A549 (cell line): ENCODE results near the gene SPPL2A. TPM values are rescaled to one million over a fixed set of nuclear protein-coding genes. Genes with fewer than 3 reads are reported as not detected.

Source experiments
- ATAC-seq, 2 experiments: fragments of 200-7000 bp in 1 of 2; fragments of >200 bp in 1 of 2; cut with Nextera tagmentation in 1 of 2; cut with Tn5 transposase in 1 of 2; 3 replicates each; pipeline versions ENCODE4 v1.8.0 to v1.9.1; 2018 to 2020; ENCODE audit warnings: mild to moderate bottlenecking in 1 of 2, moderate library complexity in 1 of 2
- CTCF ChIA-PET: fragments of 300-600 bp; sonication (Branson Sonifier 250); formaldehyde crosslinking; extraction: SDS; loops from one replicate; lab custom pipeline; 2021; ENCODE audit warnings: antibody characterized with exemption, inconsistent platforms; lab: Yijun Ruan, JAX
- POLR2A ChIA-PET: fragments of 350-600 bp; formaldehyde crosslinking; extraction: SDS; loops from one replicate; lab custom pipeline; 2021; ENCODE audit warnings: antibody characterized with exemption, inconsistent platforms; lab: Yijun Ruan, JAX
- DNase-seq, 2 experiments: peaks; one replicate each; pipeline versions ENCODE4 v3.0.0 to v3.0.0-alpha.2; 2011 to 2016; ENCODE audit warnings: low read depth in 1 of 2, low spot score in 1 of 2
- FAIRE-seq: peaks from 2 replicates; lab custom pipeline; 2011; peaks lifted over from hg19 to GRCh38; lab: Jason Lieb, UNC
- H3K27ac ChIP-seq, 2 experiments: fragments of >200 bp; sonication (Bioruptor Twin); formaldehyde crosslinking; 3 replicates each; pipeline ENCODE4 v1.5.1; 2016 to 2017
- H3K4me1 ChIP-seq: fragments of >200 bp; sonication (Bioruptor Twin); formaldehyde crosslinking; 3 replicates; pipeline ENCODE4 v1.6.1; 2016
- H3K4me2 ChIP-seq: fragments of >200 bp; sonication (Bioruptor Twin); formaldehyde crosslinking; 3 replicates; pipeline ENCODE4 v1.6.1; 2016
- H3K4me3 ChIP-seq: fragments of >200 bp; sonication (Bioruptor Twin); formaldehyde crosslinking; 3 replicates; pipeline ENCODE4 v1.5.1; 2016
- H3K9me3 ChIP-seq: fragments of >200 bp; sonication (Bioruptor Twin); formaldehyde crosslinking; 3 replicates; pipeline ENCODE4 v1.6.1; 2016
- BHLHE40 ChIP-seq: IDR thresholded peaks from 2 replicates; pipeline ENCODE4 v1.6.1; 2012; ENCODE audit warnings: low read depth, low read length, inconsistent platforms
- CEBPB ChIP-seq, 2 experiments: fragments of >200 bp in 1 of 2; sonication (Bioruptor Twin) in 1 of 2; formaldehyde crosslinking in 1 of 2; IDR thresholded peaks; 2 replicates each; pipeline ENCODE4 v1.6.1; 2012 to 2016
- EHMT2 ChIP-seq: fragments of 200-600 bp; sonication (generic); IDR thresholded peaks from 2 replicates; pipeline ENCODE4 v1.6.1; 2016; ENCODE audit warnings: antibody characterized with exemption, low read depth, mild to moderate bottlenecking, moderate library complexity
- EP300 ChIP-seq, 2 experiments: fragments of >200 bp; sonication (Bioruptor Twin); formaldehyde crosslinking; IDR thresholded peaks; 2 replicates in 1 of 2; 3 replicates in 1 of 2; pipeline ENCODE4 v1.6.1; 2016 to 2017
- FOSB ChIP-seq: fragments of 250-450 bp; sonication (Bioruptor Pico); IDR thresholded peaks from 2 replicates; pipeline ENCODE4 v1.5.0; 2020; ENCODE audit warnings: mild to moderate bottlenecking, moderate library complexity
- GATA3 ChIP-seq: IDR thresholded peaks from 2 replicates; pipeline ENCODE4 v1.6.1; 2012; ENCODE audit warnings: borderline replicate concordance
- HOXA7 ChIP-seq: fragments of 250-450 bp; sonication (Bioruptor Pico); IDR thresholded peaks from 2 replicates; pipeline ENCODE4 v1.5.0; 2020; ENCODE audit warnings: mild to moderate bottlenecking, moderate library complexity
- HOXB13 ChIP-seq: fragments of 250-450 bp; sonication (Bioruptor Pico); IDR thresholded peaks from 2 replicates; pipeline ENCODE4 v1.5.0; 2020; ENCODE audit warnings: low read depth, mild to moderate bottlenecking, moderate library complexity
- HOXB5 ChIP-seq: fragments of 250-450 bp; sonication (Bioruptor Pico); IDR thresholded peaks from 2 replicates; pipeline ENCODE4 v1.5.0; 2020; ENCODE audit warnings: mild to moderate bottlenecking, moderate library complexity
- JUN ChIP-seq, 2 experiments: fragments of >200 bp; sonication (Bioruptor Twin); formaldehyde crosslinking; IDR thresholded peaks; 2 replicates in 1 of 2; 3 replicates in 1 of 2; pipeline ENCODE4 v1.6.1; 2016 to 2017
- MAFK ChIP-seq: fragments of 450-650 bp; IDR thresholded peaks from 2 replicates; pipeline ENCODE4 v1.6.1; 2014; ENCODE audit not compliant: partially characterized antibody
- NFE2L2 ChIP-seq: fragments of 150-350 bp; conservative IDR thresholded peaks from 2 replicates; pipeline ENCODE4 v1.6.1; 2014; ENCODE audit warnings: low read length
- NR3C1 ChIP-seq: fragments of >200 bp; sonication (Bioruptor Twin); formaldehyde crosslinking; IDR thresholded peaks from 3 replicates; pipeline ENCODE4 v1.6.1; 2017
- POLR2A ChIP-seq: IDR thresholded peaks from 2 replicates; pipeline ENCODE4 v1.6.1; 2012; ENCODE audit warnings: mild to moderate bottlenecking, low read length
- RNF2 ChIP-seq: fragments of 200-600 bp; sonication (generic); IDR thresholded peaks from 2 replicates; pipeline ENCODE4 v1.6.1; 2016; ENCODE audit warnings: low read depth, mild to moderate bottlenecking, antibody characterized with exemption, moderate library complexity, borderline replicate concordance
- SMC3 ChIP-seq: fragments of >200 bp; sonication (Bioruptor Twin); formaldehyde crosslinking; IDR thresholded peaks from 3 replicates; pipeline ENCODE4 v1.6.1; 2018; ENCODE audit warnings: inconsistent platforms
- SREBF2 ChIP-seq: fragments of 450-650 bp; IDR thresholded peaks from 2 replicates; pipeline ENCODE4 v1.6.1; 2014; ENCODE audit warnings: mild to moderate bottlenecking, moderate library complexity
- ZC3H11A ChIP-seq: fragments of 450-650 bp; IDR thresholded peaks from 2 replicates; pipeline ENCODE4 v1.6.1; 2014; ENCODE audit warnings: antibody characterized with exemption, mild to moderate bottlenecking
- ZNF302 ChIP-seq: fragments of 250-450 bp; sonication (Bioruptor Pico); IDR thresholded peaks from 2 replicates; pipeline ENCODE4 v1.9.0; 2021; ENCODE audit warnings: inconsistent platforms, mild to moderate bottlenecking, moderate library complexity
- WGBS: methylation state at CpG from one replicate; pipeline ENCODE4 v1.1.6; 2017; ENCODE audit errors: missing lambda C conversion rate; 5-methylcytosine and 5-hydroxymethylcytosine counted together
- polyA plus RNA-seq, 4 experiments: library from polyadenylated mRNA; depleted of rRNA in 3 of 4; stranded (reverse); fragments of >200 nt; fragmentation: RNase III in 1 of 4; extraction: RNeasy Plus Mini Kit Qiagen cat#74134 plus additional on column Dnase treatment in 1 of 4; gene quantifications; 2 replicates in 3 of 4; 3 replicates in 1 of 4; pipeline ENCODE4 v1.2.3, GENCODE V29; 2011 to 2017
- TF ChIP-seq, protein P1 (sequence below): fragments of 150-350 bp; IDR thresholded peaks from 2 replicates; pipeline ENCODE4 v1.6.1; 2014; ENCODE audit warnings: low read depth, mild to moderate bottlenecking, low read length

The SPPL2A gene
- polyA plus RNA-seq, 2 of the 4 experiments (the other 2 are of a cell fraction): 87.7 to 138 TPM

DNA sequence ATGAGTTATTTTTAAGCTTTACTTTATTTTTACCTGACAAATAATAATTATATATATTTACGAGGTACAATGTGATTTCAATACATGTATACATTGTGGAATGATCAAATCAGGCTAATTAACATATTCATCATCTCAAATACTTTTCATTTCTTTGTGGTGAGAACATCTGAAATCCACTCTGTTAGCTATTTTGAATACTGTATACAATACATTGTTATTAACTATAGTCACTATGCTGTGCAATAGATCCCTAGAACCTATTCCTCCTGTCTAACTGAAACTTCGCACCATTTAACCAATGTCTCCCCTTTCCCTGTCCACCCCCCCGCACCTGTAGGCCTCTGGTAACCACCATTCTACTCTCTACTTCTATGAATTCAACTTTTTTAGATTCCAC is 7.9 kb upstream of the SPPL2A start:
- 85% methylated on average over 3 of the region's 3 CpGs for WGBS
- CTCF ChIA-PET: interaction anchor here (1.8 kb wide), 1 partner anchor 74 kb away, joined by 3 read pairs; no protein-coding TSS in a partner anchor
- DNase-seq (no peak), ATAC-seq (no peak), FAIRE-seq (no peak)
- Histone ChIP-seq H3K4me1 (0 out of 3 replicates have a peak, but pooled peaks cover 4% of the 10 kb centered on the region), H3K4me3 (no peak overlapping the region), H3K4me2 (no peak overlapping the region), H3K9me3 (no peaks in the 10 kb centered on the region), H3K27ac (no peak overlapping the region)
- POLR2A ChIA-PET: interaction anchor here (0.9 kb wide), 1 partner anchor 13 kb away, joined by 4 read pairs; no protein-coding TSS in a partner anchor
- TF ChIP-seq HOXA7 (CRISPR knock-in tag) (no peak), ZNF302 (no peak), CEBPB (IDR thresholded peaks at IDR 0.05) (no peak), SREBF2 (no peak)

DNA sequence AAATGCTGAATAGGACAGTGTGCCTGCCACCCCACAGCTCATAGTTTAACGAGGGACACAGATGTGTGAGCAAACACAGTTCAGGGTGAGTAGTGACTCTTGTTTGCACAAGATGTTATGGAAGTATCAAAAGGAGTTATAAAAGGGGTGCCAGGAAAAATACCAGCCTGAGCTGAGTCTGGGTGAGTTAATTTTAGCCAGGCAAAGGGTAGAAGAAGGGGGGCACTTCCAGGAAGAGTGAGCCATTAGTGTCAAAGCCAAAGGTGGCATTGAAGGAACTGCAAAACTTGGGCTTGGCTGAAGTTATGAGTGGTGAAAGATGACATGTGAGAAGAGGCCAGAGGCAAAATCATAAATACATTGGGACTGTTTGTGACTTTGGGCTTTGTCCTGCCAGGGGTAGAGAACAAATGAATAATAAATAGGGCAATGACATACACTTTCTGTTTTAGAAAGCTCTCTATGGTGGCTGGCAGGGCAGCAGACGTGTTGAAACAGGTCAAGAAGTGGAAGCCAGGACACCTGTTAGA is 1.9 kb upstream of the SPPL2A start:
- peak overlapping the region; percentile 32 for H3K4me2 ChIP-seq
- FAIRE-seq (no peak), ATAC-seq (no peak)
- no peak overlapping the region for H3K4me3 ChIP-seq
- H3K9me3 ChIP-seq: no peaks in the 10 kb centered on the region
- TF ChIP-seq BHLHE40 (no peak), NR3C1 (no peak), EP300 (IDR thresholded peaks at IDR 0.05) (no peak), HOXB5 (CRISPR knock-in tag) (no peak), HOXB13 (CRISPR knock-in tag) (no peak), RNF2 (no peak), NFE2L2 (no peak), SMC3 (no peak), POLR2A (no peak), FOSB (CRISPR knock-in tag) (no peak), ZNF302 (no peak), EHMT2 (no peak), GATA3 (no peak), ZC3H11A (no peak), HOXA7 (CRISPR knock-in tag) (no peak)
- TF ChIP-seq, protein P1, sequence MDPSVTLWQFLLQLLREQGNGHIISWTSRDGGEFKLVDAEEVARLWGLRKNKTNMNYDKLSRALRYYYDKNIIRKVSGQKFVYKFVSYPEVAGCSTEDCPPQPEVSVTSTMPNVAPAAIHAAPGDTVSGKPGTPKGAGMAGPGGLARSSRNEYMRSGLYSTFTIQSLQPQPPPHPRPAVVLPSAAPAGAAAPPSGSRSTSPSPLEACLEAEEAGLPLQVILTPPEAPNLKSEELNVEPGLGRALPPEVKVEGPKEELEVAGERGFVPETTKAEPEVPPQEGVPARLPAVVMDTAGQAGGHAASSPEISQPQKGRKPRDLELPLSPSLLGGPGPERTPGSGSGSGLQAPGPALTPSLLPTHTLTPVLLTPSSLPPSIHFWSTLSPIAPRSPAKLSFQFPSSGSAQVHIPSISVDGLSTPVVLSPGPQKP: no peak
- TF ChIP-seq, all 56 proteins: peak for 0
- POLR2A ChIA-PET: no interaction called here
- peaks cover 28% of the 10 kb centered on the region for H3K4me1 ChIP-seq
- CTCF ChIA-PET: interaction anchor here (1.5 to 2.4 kb wide), 2 partner anchors 92 to 109 kb away, joined by 4 to 9 read pairs; no protein-coding TSS in a partner anchor
- H3K27ac ChIP-seq: peak overlapping the region in 1 of 2 experiments; percentile 30; a peak in 2 of 6 replicates
- 47% methylated on average over 2 of the region's 2 CpGs for WGBS
- peak in 1 of 2 experiments; percentile 24 for DNase-seq

DNA sequence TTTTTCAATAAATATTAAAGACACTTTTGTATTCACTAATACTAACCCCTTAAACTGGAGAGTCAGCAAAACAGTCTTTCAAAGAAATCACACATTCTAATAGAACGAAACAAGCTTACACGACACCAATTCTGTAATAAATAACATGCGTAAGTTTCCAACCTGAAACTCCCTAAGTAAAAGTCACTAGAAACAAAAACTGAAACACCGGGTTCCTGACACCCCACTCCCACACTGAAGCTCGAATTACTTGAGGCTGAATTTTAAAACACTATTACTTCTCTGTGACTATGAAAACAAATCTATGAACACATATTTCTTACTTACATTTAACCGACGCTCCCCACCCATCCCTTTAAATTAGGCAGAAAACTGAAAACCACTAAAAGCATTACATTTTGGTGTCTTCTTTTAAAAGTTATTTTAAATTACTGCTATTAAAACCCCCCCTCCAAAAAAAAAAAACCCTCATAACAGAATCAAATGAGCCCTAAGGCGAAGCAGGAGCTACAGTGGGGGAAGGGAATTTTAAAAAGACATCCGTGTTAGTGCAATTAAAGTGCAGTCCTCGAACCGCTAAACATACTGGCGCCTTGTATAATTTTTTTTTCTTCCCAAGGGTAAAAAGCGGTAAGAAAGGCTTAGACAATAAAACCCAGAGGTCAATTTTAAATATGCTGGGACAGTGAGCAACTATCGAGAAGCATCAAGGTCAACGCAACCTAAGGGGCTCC is 878 bp downstream of the SPPL2A start:
- no peak for FAIRE-seq
- CTCF ChIA-PET: interaction anchor here (0.7 to 3.2 kb wide), 5 partner anchors 18 to 121 kb away, joined by 3 to 13 read pairs (median 3); no protein-coding TSS in a partner anchor

More for the DNA sequence above, 878 bp downstream of the SPPL2A start:
- POLR2A ChIA-PET: interaction anchor here (0.6 to 1.9 kb wide), 12 partner anchors 10 to 120 kb away, joined by 3 to 13 read pairs (median 4); no protein-coding TSS in a partner anchor
- H3K4me3 ChIP-seq: peak overlapping the region; percentile 59
- no peak for TF ChIP-seq JUN (IDR thresholded peaks at IDR 0.05)
- TF ChIP-seq MAFK: peak; percentile 77
- peak overlapping the region; percentile 95 for H3K4me2 ChIP-seq
- peak overlapping the region; percentile 92 to 95 for H3K27ac ChIP-seq
- peaks cover 28% of the 10 kb centered on the region for H3K4me1 ChIP-seq
- 3% methylated on average over 15 of the region's 15 CpGs for WGBS
- peak; percentile 1 to 25; a peak in 4 of 6 replicates for ATAC-seq
- no peaks in the 10 kb centered on the region for H3K9me3 ChIP-seq
- DNase-seq: no peak
